HL-60 (cell line): Measurements from ENCODE around the gene KIR3DL3.
A peak's percentile ranks its signal among the peaks of the same experiment; 100 is the strongest.

Experiments used
- CTCF ChIP-seq: IDR thresholded peaks from one replicate; pipeline ENCODE4 v1.5.1; 2011; ENCODE audit warnings: low read length, control low read depth, inconsistent platforms; ENCODE audit not compliant: insufficient read depth
- GABPA ChIP-seq: IDR thresholded peaks from 2 replicates; pipeline ENCODE4 v1.6.1; 2012; ENCODE audit warnings: low read depth
- POLR2AphosphoS5 ChIP-seq: IDR thresholded peaks from 2 replicates; pipeline ENCODE4 v1.6.1; 2012; ENCODE audit warnings: low read depth
- SPI1 ChIP-seq: IDR thresholded peaks from 2 replicates; pipeline ENCODE4 v1.6.1; 2012; ENCODE audit warnings: low read depth, mild to moderate bottlenecking, borderline replicate concordance
- TF ChIP-seq, protein P1 (sequence below): IDR thresholded peaks from 2 replicates; pipeline ENCODE4 v1.6.1; 2012; ENCODE audit warnings: low read depth; ENCODE audit not compliant: insufficient replicate concordance

DNA sequence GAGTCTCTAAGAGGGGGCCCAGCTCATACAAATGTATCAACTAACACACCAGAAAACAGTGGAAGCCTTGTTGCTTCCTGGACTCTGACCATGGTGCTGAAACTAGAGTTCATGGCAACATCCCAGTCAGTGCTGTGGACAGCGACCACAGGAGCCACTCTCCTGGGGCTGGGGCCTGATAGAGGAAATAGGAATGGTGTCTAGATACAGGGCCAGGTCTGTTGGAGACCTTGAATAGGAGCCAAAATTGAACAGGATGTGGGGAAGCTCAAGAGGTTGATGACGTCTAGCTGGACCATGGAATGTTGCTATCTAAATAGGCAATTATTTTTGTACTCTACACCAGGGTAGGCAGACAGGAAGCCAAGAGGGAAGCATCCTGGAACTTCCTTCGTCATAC is 39.7 kb upstream of the KIR3DL3 start:
- TF ChIP-seq CTCF (no peak), POLR2AphosphoS5 (no peak), SPI1 (no peak), GABPA (no peak)
- TF ChIP-seq, protein P1, sequence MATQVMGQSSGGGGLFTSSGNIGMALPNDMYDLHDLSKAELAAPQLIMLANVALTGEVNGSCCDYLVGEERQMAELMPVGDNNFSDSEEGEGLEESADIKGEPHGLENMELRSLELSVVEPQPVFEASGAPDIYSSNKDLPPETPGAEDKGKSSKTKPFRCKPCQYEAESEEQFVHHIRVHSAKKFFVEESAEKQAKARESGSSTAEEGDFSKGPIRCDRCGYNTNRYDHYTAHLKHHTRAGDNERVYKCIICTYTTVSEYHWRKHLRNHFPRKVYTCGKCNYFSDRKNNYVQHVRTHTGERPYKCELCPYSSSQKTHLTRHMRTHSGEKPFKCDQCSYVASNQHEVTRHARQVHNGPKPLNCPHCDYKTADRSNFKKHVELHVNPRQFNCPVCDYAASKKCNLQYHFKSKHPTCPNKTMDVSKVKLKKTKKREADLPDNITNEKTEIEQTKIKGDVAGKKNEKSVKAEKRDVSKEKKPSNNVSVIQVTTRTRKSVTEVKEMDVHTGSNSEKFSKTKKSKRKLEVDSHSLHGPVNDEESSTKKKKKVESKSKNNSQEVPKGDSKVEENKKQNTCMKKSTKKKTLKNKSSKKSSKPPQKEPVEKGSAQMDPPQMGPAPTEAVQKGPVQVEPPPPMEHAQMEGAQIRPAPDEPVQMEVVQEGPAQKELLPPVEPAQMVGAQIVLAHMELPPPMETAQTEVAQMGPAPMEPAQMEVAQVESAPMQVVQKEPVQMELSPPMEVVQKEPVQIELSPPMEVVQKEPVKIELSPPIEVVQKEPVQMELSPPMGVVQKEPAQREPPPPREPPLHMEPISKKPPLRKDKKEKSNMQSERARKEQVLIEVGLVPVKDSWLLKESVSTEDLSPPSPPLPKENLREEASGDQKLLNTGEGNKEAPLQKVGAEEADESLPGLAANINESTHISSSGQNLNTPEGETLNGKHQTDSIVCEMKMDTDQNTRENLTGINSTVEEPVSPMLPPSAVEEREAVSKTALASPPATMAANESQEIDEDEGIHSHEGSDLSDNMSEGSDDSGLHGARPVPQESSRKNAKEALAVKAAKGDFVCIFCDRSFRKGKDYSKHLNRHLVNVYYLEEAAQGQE, result peak; percentile 99
